ENCODE results near the gene ROBO1.

- TF ChIP-seq CTCF (IDR thresholded peaks at IDR 0.05) (no peak), POLR2A (IDR thresholded peaks at IDR 0.05) (no peak), POLR2AphosphoS5 (IDR thresholded peaks at IDR 0.05; ENCODE audit: insufficient read depth in 1 of 2, low read depth in 1 of 2) (no peak)
Measured at GRCh38 chr3:78641703-78642102, 1126.1 kb downstream of the ROBO1 start.

All from vagina (tissue), 2 donors.